Measurements from ENCODE around the gene NFATC3. TPM values are rescaled to one million over a fixed set of nuclear protein-coding genes. Genes with fewer than 3 reads are reported as not detected.

Gene NFATC3
- total and polyA plus RNA-seq, 2 of the 8 experiments (the other 6 are each of a cell fraction or from before 2014, with no cell fraction given) = 17.6 to 34.5 TPM

DNA sequence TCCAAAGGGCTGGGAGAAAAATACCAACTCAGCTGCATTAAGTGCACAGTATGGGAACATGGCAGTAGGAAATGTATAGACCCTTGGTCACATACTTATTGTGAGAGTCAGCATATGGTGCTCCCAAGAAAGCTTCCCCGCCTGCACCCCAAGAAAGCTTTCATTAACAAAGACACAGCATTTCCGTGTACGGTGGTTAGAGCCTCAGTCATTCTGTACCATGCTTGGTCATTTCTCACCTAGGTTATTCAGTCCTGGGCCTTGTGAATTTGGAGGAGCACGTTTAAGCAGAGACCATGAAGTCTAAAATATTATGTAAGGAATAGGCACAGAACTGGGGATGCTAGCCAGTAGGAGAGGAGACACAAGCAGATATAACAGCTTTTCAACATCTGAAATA, 94.7 kb downstream of the NFATC3 start (continued):
- TF ChIP-seq USF2 (IDR thresholded peaks at IDR 0.05; ENCODE audit: low read length) (no peak), YY1 (IDR thresholded peaks at IDR 0.05; ENCODE audit: low read depth, low read length) (no peak), EP300 (IDR thresholded peaks at IDR 0.05; ENCODE audit: borderline replicate concordance in 1 of 2, low read depth in 2 of 2, low read length in 2 of 2) (no peak), CREB1 (IDR thresholded peaks at IDR 0.05) (no peak), TEAD4 (IDR thresholded peaks at IDR 0.05; ENCODE audit: low read depth, low read length) (no peak), KDM1A (IDR thresholded peaks at IDR 0.05; ENCODE audit: borderline replicate concordance, low read length) (no peak), EGR1 (IDR thresholded peaks at IDR 0.05; ENCODE audit: borderline replicate concordance, low read depth, low read length) (no peak), SP1 (IDR thresholded peaks at IDR 0.05; ENCODE audit: low read depth, low read length) (no peak)

Data from H1 (cell line).